ENCODE measurements around the gene DGKQ.
A peak's percentile ranks its signal among the peaks of the same experiment; 100 is the strongest.
"Not testable (repeated sequence)": the region's sequence is repeated elsewhere in the genome, so short reads cannot be mapped to it uniquely, and the experiment has no call there.

DGKQ gene

DNA sequence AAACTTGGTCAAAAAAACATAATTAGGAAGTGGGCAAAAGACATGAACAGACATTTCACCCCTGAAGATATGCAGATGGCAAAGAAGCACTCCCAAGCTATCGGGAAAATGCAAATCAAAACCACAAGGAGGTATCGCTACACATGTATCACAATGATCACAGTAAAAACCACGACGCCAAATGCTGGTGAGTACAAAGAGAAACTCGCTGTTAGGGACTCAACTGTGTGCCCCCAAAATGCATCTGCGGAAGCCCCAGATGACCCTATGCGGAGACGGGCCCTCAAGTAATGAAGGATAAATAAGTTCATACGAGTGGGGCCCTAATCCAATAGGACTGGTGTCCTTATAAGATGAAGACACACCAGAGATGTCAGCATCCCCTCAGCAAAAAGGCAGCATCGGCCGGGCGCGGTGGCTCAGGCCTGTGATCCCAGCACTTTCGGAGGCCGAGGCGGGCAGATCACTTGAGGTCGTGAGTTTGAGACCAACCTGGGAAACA lies 51.5 kb downstream of the DGKQ start:
- DNase-seq (peak in 1 of 2 donors; percentile 46), ATAC-seq (peak; percentile 61)
- Mint-ChIP-seq H3K4me3 (peak overlapping the region; percentile 56 to 65), H3K27ac (peak overlapping the region; percentile 4 to 59), H3K9me3 (peaks cover 13 to 17% of the 10 kb centered on the region in 2 donors), H3K4me1 (peaks cover 78% of the 10 kb centered on the region), H3K27me3 (no peaks in the 10 kb centered on the region)

DNA sequence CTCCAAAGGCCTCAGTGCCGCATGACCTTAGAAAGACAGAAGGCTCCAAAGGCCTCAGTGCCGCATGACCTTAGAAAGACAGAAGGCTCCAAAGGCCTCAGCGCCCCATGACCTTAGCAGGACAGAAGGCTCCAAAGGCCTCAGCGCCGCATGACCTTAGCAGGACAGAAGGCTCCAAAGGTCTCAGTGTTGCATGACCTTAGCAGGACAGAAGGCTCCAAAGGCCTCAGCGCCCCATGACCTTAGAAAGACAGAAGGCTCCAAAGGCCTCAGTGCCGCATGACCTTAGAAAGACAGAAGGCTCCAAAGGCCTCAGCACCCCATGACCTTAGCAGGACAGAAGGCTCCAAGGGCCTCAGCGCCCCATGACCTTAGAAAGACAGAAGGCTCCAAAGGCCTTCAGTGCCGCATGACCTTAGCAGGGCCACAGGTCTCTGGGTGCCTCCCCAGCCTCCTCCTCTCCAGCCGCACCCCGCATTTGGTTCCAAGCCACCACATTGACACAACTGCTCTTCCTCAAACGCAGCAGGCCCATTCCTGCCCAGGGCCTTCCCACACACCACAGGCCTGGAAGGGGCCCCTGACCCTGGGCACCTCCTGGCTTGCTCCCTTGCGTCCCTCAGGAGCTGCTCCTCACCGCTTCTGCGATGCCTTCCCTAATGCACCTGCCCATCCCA lies 54.2 kb downstream of the DGKQ start:
- not testable (repeated sequence) for DNase-seq, ATAC-seq, H3K27me3 Mint-ChIP-seq, H3K27ac Mint-ChIP-seq, H3K4me3 Mint-ChIP-seq
- Mint-ChIP-seq H3K4me1 (peaks cover 79% of the 10 kb centered on the region), H3K9me3 (peaks cover 13 to 17% of the 10 kb centered on the region in 2 donors)

DNA sequence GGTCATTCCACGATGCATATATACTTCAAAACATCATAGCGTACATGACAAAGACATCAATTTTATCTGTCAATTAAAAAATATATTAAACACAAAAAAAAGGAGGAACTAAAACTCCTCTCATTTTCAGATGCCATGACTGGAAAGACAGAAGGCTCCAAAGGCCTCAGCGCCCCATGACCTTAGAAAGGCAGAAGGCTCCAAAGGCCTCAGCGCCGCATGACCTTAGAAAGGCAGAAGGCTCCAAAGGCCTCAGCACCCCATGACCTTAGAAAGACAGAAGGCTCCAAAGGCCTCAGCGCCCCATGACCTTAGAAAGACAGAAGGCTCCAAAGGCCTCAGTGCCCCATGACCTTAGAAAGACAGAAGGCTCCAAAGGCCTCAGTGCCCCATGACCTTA lies 54.8 kb downstream of the DGKQ start:
- DNase-seq, H3K27ac Mint-ChIP-seq, H3K4me3 Mint-ChIP-seq, ATAC-seq, H3K27me3 Mint-ChIP-seq: not testable (repeated sequence)
- peaks cover 74% of the 10 kb centered on the region for H3K4me1 Mint-ChIP-seq
- peaks cover 13 to 17% of the 10 kb centered on the region in 2 donors for H3K9me3 Mint-ChIP-seq

DNA sequence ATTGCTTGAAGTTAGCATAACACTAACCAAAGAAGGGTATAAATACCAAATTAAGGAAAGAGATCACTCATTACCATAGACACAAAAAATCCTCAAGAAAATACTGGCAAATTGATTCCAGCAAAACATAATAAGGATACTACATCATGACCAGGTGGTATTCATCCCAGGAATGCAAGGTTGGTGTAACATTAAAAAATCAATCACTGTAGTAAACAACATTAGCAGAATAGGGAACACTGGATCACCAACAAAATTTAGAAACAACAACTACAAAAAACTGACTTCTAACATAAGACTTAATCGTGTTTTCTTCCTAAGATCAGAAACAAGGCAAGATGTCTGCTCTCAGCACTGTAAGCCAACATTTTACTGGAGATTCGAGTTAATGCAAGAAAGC lies 55.4 kb downstream of the DGKQ start:
- ATAC-seq (no peak), DNase-seq (no peak)
- peak overlapping the region in 1 of 2 donors; percentile 14 for H3K27ac Mint-ChIP-seq
- H3K4me3 Mint-ChIP-seq: no peak overlapping the region
- peaks cover 68% of the 10 kb centered on the region for H3K4me1 Mint-ChIP-seq
- H3K27me3 Mint-ChIP-seq: no peaks in the 10 kb centered on the region
- H3K9me3 Mint-ChIP-seq: peaks cover 13 to 17% of the 10 kb centered on the region in 2 donors

DNA sequence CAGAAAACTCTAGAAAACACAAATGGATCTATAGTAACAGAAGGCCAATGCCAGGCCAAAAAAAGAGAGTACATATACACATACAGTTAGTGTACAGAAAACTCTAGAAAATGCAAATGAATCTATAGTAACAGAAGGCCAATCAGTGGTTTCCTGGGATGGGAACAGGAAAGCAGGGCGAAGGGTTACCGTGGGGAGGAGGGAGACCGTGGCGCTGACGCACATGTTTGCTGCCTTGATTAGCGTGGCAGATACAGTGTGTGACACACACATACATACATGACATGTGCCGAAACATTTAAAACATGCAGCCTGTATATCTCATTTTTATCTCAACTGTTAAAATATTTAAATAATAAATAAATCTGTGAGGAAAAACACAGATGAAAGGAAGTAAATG lies 55.9 kb downstream of the DGKQ start:
- Mint-ChIP-seq H3K4me3 (no peak overlapping the region), H3K27ac (no peak overlapping the region), H3K9me3 (peaks cover 13 to 17% of the 10 kb centered on the region in 2 donors), H3K27me3 (no peaks in the 10 kb centered on the region), H3K4me1 (peaks cover 63% of the 10 kb centered on the region)
- no peak for DNase-seq
- no peak for ATAC-seq

DNA sequence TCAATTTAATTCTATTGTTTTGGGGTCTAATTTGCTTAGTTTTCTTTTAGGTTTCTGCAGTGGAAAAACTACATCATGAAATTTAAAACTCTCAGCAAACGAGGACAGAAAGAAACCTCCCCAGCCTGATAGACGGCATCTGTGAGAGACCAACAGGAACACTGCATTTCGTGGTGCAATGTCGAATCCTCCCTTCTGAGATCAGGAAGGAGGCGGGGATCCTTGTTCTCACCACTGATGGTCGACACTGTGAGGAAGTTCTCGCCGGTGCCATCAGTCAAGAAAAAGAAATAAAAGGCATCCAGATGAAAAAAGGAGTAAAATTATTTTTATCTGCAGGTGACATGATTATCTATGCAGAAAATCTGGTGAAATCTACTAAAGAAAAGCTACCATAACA lies 57.8 kb downstream of the DGKQ start:
- H3K4me3 Mint-ChIP-seq: peak overlapping the region; percentile 66 to 74
- H3K4me1 Mint-ChIP-seq: peaks cover 48% of the 10 kb centered on the region

DNA sequence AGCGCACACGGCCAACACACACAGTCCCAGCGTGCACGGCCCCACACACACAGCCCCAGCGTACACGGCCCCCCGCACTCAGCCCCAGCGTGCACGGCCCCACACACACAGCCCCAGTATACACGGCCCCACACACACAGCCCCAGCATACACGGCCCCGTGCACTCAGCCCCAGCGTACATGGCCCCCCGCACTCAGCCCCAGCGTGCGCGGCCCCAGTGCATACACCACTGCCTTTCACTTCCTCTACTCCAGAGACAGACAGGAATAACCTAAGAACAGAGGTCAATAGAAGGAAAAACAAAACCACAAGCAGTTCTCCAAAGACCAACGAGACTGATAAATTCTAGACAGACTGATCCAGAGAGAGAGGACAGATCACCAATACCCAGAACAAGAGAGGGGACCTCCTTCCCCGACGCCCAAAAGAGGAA lies 58.3 kb downstream of the DGKQ start:
- H3K4me1 Mint-ChIP-seq: peaks cover 44% of the 10 kb centered on the region
- no peaks in the 10 kb centered on the region for H3K27me3 Mint-ChIP-seq
- peak; percentile 73 for ATAC-seq
- peak overlapping the region; percentile 66 to 74 for H3K4me3 Mint-ChIP-seq
- peaks cover 13 to 17% of the 10 kb centered on the region in 2 donors for H3K9me3 Mint-ChIP-seq
- DNase-seq: no peak
- peak overlapping the region in 1 of 2 donors; percentile 65 for H3K27ac Mint-ChIP-seq

More for the DNA sequence above, 57.8 kb downstream of the DGKQ start:
- ATAC-seq (peak; percentile 59), DNase-seq (no peak)
- H3K27ac Mint-ChIP-seq: peak overlapping the region; percentile 5 to 64
- H3K9me3 Mint-ChIP-seq: peaks cover 13 to 17% of the 10 kb centered on the region in 2 donors
- H3K27me3 Mint-ChIP-seq: no peaks in the 10 kb centered on the region

DNA sequence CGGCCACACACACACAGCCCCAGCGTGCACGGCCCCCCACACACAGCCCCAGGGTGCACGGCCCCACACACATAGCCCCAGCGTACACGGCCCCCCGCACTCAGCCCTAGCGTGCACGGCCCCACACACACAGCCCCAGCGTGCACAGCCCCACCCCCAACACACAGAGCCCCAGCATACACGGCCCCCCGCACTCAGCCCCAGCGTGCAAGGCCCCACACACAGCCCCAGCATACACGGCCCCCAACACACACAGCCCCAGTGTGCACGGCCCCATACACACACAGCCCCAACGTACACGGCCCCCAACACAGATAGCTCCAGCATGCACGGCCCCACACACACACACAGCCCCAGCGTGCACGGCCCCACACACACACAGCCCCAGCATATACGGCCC lies 58.8 kb downstream of the DGKQ start:
- no peak overlapping the region for H3K27ac Mint-ChIP-seq
- peak; percentile 55 for ATAC-seq
- peaks cover 38% of the 10 kb centered on the region for H3K4me1 Mint-ChIP-seq
- peak overlapping the region; percentile 66 to 74 for H3K4me3 Mint-ChIP-seq
- peaks cover 13 to 15% of the 10 kb centered on the region in 2 donors for H3K9me3 Mint-ChIP-seq
- DNase-seq: no peak
- no peaks in the 10 kb centered on the region for H3K27me3 Mint-ChIP-seq

DNA sequence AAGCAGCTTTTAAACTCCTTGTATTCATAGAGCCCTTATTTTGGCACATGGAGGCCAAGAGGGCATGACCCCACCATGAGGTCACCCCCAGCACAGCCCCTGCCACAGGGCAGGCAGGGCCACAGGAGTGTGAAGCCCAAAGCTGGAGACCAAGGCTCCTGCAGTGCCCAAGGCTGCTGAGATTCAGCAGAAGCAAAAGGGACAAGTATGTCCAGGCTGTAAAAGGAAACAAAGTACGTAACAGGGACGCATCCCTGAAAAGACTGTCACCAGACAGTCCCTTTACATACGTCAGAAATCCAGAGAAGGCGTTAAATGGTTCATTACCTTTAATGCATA lies 60.1 kb downstream of the DGKQ start:
- H3K9me3 Mint-ChIP-seq: peaks cover 11% of the 10 kb centered on the region in 2 donors
- ATAC-seq: no peak
- no peak overlapping the region for H3K27ac Mint-ChIP-seq
- no peak overlapping the region for H3K4me3 Mint-ChIP-seq
- no peak for DNase-seq
- no peaks in the 10 kb centered on the region for H3K27me3 Mint-ChIP-seq
- peaks cover 36% of the 10 kb centered on the region for H3K4me1 Mint-ChIP-seq

DNA sequence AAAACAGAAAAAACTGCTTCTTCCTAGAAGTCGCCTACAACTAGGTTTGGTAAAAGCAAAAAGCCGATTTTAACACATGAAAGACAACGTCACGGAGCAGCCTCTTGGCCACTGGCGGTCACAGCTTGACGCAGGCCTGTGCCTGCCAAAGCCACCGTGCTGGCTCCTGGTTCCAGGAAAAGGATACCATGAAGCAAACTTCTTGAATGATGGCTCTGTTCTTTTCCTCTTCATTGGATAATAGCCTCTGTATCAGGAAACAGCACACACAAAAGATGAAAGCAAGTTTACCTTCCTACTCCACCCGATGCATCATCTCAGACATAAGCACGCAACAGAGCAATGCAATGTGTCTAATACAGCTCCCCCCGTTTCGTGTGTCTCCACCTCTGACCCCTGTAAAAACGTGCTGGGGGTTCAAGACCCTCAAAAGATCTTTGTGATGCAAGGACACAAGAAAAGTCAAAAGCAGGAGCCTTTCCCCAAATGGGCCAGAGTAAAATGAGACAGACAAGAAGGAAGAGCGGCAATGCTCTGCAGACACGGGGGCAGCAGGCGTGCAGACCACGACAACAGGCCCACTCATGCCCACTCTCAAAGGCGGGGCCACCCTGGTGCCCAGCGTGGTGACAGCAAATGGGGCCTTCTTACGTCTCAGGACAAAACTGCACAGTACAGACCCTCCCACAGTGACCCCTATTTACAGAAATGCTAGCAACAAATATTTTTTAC lies 60.7 kb downstream of the DGKQ start:
- H3K9me3 Mint-ChIP-seq: peaks cover 5 to 7% of the 10 kb centered on the region in 2 donors
- H3K4me3 Mint-ChIP-seq: no peak overlapping the region
- peaks cover 32% of the 10 kb centered on the region for H3K4me1 Mint-ChIP-seq
- no peak for ATAC-seq
- peak overlapping the region in 1 of 2 donors; percentile 74 for H3K27ac Mint-ChIP-seq
- H3K27me3 Mint-ChIP-seq: no peaks in the 10 kb centered on the region
- DNase-seq: no peak

DNA sequence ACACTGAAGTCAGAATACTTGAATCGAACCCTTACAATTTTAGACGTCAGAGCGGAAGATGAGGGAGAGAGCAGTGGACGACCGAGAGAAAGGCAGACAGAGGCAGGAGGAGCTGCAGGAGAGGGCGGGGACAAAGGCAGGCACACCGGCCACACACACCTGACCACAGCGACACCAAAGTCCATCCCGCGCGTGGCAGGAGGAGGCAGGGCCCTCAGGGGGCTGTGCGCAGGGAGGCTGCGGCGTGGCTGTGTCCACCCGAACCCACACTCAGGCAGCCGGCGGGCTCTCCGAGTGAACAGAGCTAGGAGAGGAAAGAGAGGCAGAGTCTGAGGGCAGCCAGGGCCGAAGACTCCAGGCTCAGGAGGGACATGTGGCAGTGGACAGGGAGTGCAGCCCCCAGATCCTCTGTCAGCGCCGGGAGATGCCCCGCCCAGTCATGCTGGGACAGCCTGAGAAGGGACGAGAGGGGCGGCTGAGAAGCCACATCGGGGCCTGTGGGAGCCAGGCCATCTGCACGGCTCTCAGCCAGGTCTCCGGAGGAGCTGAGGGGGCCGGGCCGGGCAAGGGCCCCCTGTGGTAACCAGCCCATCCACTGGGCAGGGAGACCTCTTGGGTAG lies 61.4 kb downstream of the DGKQ start:
- ATAC-seq: no peak
- no peak for DNase-seq
- Mint-ChIP-seq H3K27me3 (no peaks in the 10 kb centered on the region), H3K4me3 (no peak overlapping the region), H3K27ac (no peak overlapping the region), H3K9me3 (no peaks in the 10 kb centered on the region), H3K4me1 (peaks cover 26% of the 10 kb centered on the region)

DNA sequence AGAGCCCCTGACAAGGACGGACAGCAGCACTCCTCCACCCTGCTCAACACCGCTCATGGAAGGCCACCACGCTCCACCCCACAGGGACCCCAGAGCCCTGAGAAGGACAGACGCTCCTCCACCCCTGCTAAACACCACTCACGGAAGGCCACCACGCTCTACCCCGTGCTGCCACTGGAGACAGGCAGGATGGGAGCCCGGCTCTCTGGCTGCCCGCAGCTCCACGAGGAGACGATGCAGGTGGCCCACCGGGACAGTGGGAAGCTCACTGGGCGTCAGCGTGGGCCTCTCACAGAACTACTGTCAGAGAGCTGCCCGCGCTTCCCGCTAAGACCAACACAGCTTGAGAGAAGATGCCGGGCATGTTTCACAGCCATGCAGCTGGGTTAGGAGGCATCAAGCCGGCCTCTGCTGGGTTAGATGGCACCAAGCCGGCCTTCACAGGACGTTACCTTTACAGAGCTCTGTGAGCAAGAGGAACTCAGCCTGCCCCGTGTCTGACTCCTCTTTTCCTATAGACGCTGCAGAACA lies 62.1 kb downstream of the DGKQ start:
- Mint-ChIP-seq H3K27me3 (no peaks in the 10 kb centered on the region), H3K9me3 (peaks cover 0 to 7% of the 10 kb centered on the region in 2 donors), H3K27ac (peak overlapping the region in 1 of 2 donors; percentile 93), H3K4me1 (peaks cover 19% of the 10 kb centered on the region), H3K4me3 (no peak overlapping the region)
- ATAC-seq (no peak), DNase-seq (no peak)

DNA sequence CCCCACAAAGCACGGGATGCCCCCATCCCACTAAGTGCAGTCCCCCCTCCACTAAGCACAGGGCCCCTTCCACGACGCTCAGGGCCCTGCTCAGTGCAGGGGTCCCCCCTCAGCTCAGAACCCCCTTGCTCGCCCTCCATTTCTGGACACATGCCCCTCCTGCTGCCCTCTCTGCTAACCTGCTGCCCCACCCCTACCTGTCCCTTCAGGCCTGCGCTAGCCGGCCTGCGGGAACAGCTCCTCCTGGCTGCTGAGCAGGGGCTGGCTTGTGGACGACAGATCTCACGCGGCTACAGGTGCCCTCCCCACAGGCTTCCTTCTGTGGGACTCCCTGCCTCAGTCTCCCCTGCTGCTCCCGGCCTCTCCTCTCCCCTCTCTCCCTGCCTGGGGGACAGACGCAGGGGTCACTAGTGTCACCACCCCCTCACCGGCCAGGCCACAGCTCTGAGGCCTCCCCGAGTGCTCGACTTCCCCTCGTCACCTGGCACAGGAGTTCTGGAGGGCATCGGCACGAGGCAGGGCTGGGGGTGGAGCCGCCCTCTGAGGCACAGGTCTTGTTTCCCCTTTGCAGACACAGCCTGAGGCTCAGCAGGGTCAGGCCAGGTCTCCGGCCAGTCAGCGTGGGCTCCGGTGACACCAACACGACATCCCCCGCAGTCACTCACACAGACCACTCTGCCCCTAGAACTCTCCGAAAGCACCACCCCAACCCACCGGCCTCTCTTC lies 62.8 kb downstream of the DGKQ start:
- Mint-ChIP-seq H3K27me3 (no peaks in the 10 kb centered on the region), H3K9me3 (peaks cover 0 to 13% of the 10 kb centered on the region in 2 donors), H3K4me3 (no peak overlapping the region), H3K27ac (peak overlapping the region in 1 of 2 donors; percentile 93), H3K4me1 (peaks cover 12% of the 10 kb centered on the region)
- ATAC-seq (no peak), DNase-seq (no peak)

DNA sequence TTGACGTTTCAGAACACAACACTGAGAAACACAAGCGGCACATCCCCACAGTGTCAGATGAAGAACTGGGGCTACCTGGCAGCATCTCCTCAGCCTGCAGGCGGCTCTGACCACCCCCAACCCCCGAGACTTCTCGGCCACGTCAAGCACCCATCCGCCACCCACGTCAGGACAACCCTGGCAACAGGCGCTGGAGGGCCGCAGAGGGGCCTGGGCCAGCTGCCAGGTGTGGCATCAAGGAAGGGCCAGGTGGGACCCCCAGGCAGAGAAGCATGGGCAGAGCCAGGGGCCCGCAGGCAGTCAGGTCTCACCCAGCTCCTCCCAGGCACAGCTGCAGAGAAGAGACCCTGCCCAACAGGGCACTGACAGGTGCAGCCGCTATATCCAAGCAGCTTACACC lies 63.5 kb downstream of the DGKQ start:
- H3K27ac Mint-ChIP-seq: peak overlapping the region in 1 of 2 donors; percentile 33

DNA sequence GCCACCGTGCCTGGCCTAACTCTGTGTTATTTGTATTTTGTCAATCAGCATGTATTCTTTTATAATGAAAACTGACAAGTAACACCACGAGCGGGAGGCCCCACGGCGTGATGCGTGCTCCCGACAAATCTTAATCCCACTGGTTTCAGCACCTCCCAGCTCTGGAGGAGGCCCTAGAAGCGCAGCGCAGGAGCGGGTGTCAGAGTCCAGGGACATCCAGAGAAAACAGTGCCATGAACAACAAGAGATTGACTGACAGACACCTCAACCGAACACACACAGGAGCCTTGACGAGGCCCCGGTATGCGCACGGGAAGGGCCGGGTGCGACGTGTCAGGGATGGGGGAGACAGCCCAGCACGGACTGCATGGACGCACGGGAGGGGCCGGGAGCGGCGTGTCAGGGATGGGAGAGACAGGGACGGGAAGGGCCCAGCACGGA lies 64.2 kb downstream of the DGKQ start:
- Mint-ChIP-seq H3K27me3 (no peaks in the 10 kb centered on the region), H3K27ac (peak overlapping the region; percentile 33 to 74), H3K9me3 (peaks cover 0 to 14% of the 10 kb centered on the region in 2 donors), H3K4me3 (no peak overlapping the region), H3K4me1 (no peaks in the 10 kb centered on the region)
- DNase-seq (no peak), ATAC-seq (no peak)

More for the DNA sequence above, 63.5 kb downstream of the DGKQ start:
- no peaks in the 10 kb centered on the region for H3K27me3 Mint-ChIP-seq
- H3K4me1 Mint-ChIP-seq: peaks cover 4% of the 10 kb centered on the region
- no peak overlapping the region for H3K4me3 Mint-ChIP-seq
- ATAC-seq: no peak
- DNase-seq: no peak
- H3K9me3 Mint-ChIP-seq: peaks cover 0 to 14% of the 10 kb centered on the region in 2 donors

All from stimulated activated naive CD8-positive, alpha-beta T cell treated with anti-CD3 and anti-CD28 coated beads, Interleukin-15, amount 100 ng/mL, for 72 hours (primary cell).